ENCODE results near the gene KRTAP5-11. TPM values are rescaled to one million over a fixed set of nuclear protein-coding genes. Genes with fewer than 3 reads are reported as not detected.
"Not testable (repeated sequence)": the region's sequence is repeated elsewhere in the genome, so short reads cannot be mapped to it uniquely, and the experiment has no call there.

The KRTAP5-11 gene
- total and polyA plus RNA-seq, 2 of the 4 experiments (the other 2 are of a cell fraction): not detected

GRCh38 chr11:71534711-71535608 is 47.7 kb downstream of the KRTAP5-11 start:
- H3K27me3 ChIP-seq (ENCODE audit: control insufficient read depth, insufficient read depth, low read length); H2BK20ac ChIP-seq (ENCODE audit: low read depth, low read length); H3K27ac ChIP-seq (ENCODE audit: insufficient read depth, low read length); POLR2A ChIA-PET (ENCODE audit: unreplicated experiment); H2AK9ac ChIP-seq (replicated peaks; ENCODE audit: low read depth, low read length, poor library complexity); DNase-seq; H2BK120ac ChIP-seq (ENCODE audit: low read depth, low read length); H2BK15ac ChIP-seq (ENCODE audit: low read depth, low read length); dilution Hi-C loops (cut with HindIII; ENCODE audit: low sequenced_read_pairs, unreplicated experiment); H4K5ac ChIP-seq (ENCODE audit: low read depth, low read length); H2BK5ac ChIP-seq (ENCODE audit: low read depth, low read length, poor library complexity, severe bottlenecking); H3K9ac ChIP-seq (ENCODE audit: low read depth, low read length); intact Hi-C loops (cut with micrococcal nuclease); ATAC-seq (ENCODE audit: low read depth); H2AFZ ChIP-seq (replicated peaks; ENCODE audit: low read length, poor library complexity); H3K4me3 ChIP-seq (ENCODE audit: insufficient read depth, low read depth, low read length); H2AK5ac ChIP-seq (ENCODE audit: low read depth, low read length); H3K4me1 ChIP-seq (ENCODE audit: control insufficient read depth, insufficient read depth, low read length); H3K9me3 ChIP-seq (ENCODE audit: control insufficient read depth, insufficient read depth, low read length); H3K23ac ChIP-seq (ENCODE audit: low read depth, low read length); H4K91ac ChIP-seq (ENCODE audit: insufficient read depth, low read depth, low read length); H3K18ac ChIP-seq (ENCODE audit: low read depth, low read length); H3K36me3 ChIP-seq (ENCODE audit: control insufficient read depth, insufficient read depth, low read length); H3K4ac ChIP-seq (ENCODE audit: low read depth, low read length); H3K4me2 ChIP-seq (ENCODE audit: low read depth, low read length); H4K8ac ChIP-seq (ENCODE audit: low read depth in 2 of 2, low read length in 2 of 2); BruUV-seq (replicated peaks); in situ Hi-C loops (cut with MboI; ENCODE audit: low sequenced_read_pairs); H3K79me1 ChIP-seq (ENCODE audit: low read depth in 1 of 2, low read length in 2 of 2); H3K56ac ChIP-seq (ENCODE audit: extremely low read depth, insufficient read depth, low read length); H4K20me1 ChIP-seq (ENCODE audit: insufficient read depth, low read length); H3K14ac ChIP-seq (replicated peaks; ENCODE audit: low read depth, low read length); H3K9me1 ChIP-seq (ENCODE audit: insufficient read depth, low read length); CTCF ChIA-PET: not testable (repeated sequence)
- WGBS, 2 experiments (ENCODE audit: extremely low coverage in 2 of 2, insufficient read length in 1 of 2): 60% methylated on average over 1 of the region's 17 CpGs; no CpG with 5 or more reads in 1 of the 2 experiments

Measured in IMR-90 (cell line).